Pulmonary artery endothelial cell (primary cell): ENCODE data around the gene DLG5. TPM values are rescaled to one million over a fixed set of nuclear protein-coding genes. Genes with fewer than 3 reads are reported as not detected.

Experiments
- DNase-seq: peaks from one replicate; pipeline ENCODE4 v3.0.0-alpha.2; 2011; ENCODE audit warnings: low read depth, low spot score
- total RNA-seq: library from RNA; depleted of rRNA; stranded (reverse); fragments of >200 nt; gene quantifications from 2 replicates; pipeline ENCODE4 v1.2.3, GENCODE V29; 2014

The DLG5 gene
- total RNA-seq, 1 donor from 2014 or later = 9.6 TPM

DNA sequence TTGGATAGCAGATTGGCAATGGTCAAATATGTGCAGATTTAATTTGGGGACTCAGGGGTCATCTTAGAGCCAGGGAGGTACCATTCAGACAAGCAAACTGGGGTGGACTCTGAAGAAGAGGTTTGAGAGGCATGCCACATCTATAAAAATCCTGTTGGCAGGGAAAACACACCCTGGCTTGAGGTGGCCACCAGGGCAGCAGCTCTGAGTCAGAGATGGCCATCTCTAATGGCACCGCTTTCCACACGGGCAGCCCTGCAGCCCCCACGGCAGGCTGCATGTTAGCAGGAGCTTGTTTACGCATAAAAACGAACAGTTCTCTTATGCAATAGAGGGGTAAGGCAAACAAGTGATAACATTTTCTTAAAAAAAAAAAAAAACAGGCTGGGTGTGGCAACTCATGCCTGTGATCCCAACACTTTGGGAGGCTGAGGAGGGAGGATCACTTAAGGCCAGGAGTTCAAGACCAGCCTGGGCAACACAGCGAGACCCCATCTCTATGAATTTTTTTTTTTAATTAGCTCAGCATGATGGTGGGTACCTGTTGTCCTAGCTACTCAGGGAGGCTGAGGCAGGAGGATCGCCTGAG is 14.9 kb downstream of the DLG5 start:
- no peak for DNase-seq

- DNase-seq = no peak
These were observed 15.9 kb downstream of the DLG5 start for GRCh38 chr10:77910524-77911145.

GRCh38 chr10:77909749-77910375 is 16.7 kb downstream of the DLG5 start:
- DNase-seq = no peak

DNA sequence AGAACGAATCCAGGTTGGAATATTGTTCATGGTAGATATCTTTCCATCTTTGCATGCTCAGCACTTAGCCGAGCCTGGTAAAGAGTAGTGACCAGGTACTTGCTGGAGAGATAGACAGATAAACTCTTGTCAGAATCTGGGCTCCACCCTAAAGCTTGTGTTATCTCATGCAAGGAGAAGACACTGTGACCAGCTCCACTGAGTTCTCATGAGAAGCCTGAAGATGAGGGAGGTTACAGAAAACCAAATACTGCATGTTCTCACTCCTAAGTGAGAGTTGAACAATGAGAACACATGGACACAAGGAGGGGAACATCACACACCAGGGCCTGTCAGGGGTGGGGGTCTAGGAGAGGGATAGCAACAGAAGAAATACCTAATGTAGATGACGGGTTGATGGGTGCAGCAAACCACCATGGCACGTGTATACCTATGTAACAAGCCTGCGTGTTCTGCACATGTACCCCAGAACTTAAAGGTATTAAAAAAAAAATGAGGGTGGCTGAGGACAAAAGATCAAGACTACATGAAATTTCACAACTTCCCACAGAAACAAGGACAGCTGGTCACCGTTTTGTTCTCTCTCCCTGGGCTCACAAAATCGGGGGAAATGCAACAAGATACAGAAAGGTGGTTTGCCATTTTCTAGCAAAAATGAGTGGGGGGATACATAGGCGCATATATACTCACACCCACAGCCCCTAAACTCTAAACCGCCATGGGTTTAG is 17.4 kb downstream of the DLG5 start:
- no peak for DNase-seq

DNA sequence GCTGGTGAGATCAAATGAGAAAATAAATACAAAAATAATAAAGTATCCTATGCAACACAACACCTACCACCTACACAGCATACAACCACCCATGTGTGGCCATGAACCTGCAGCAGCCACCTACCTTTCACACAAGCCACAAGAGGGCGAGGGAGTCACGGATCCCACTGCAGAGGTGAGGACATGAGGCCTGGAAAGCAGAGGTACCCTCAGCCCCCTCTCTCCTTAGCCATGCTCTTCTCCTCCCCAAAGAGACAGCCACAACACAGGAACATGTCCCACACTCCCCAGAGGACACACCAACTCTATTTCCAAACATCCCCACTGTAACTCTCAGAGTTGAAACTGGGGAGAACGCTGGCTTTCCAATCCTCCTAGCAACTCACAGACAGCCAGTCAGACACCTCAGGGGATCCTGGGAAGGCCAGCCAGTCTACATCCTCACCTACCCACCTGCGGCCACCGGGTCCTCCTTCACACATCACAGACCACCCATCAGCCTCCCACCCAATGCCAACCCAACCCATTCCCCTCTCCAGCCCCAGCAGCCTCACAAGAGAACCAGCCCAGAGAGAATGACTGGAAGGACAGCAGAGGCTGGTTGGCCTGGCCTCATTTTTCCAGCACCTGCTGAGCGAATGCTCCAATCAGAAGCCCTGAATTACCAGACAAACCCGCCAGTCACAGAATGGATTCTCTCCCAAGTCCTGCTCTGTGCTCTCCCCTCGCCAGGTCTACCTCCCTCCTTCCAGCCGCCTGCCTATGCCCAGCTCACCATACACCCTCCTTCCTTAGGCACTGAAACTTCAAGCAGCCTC is 18.4 kb downstream of the DLG5 start:
- no peak for DNase-seq

GRCh38 chr10:77907462-77907861 is 19.1 kb downstream of the DLG5 start:
- no peak for DNase-seq

DNA sequence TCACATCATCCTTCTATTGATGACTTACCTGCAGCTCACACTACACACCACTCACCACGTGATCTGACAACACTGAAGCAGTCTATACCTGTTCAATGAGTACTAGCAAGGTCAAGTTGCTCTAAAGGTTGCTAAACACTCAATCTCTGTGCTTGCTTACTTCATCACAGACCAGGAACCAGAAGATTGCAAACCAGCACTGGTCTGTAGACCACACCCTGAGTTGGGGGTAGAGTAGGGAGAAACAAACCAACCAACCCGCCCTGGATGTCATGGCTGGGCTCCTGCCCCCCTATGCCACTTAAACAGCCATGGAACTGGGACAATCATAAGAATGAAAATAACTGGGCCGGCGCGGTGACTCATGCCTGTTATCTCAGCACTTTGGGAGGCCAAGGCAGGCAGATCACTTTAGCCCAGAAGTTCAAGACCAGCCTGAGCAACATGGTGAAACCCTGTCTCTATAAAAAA is 19.6 kb downstream of the DLG5 start:
- DNase-seq = no peak

- no peak for DNase-seq
These were observed 20.8 kb downstream of the DLG5 start for GRCh38 chr10:77905781-77906180.

- no peak for DNase-seq
These were observed 21.3 kb downstream of the DLG5 start for GRCh38 chr10:77905086-77905748.

DNA sequence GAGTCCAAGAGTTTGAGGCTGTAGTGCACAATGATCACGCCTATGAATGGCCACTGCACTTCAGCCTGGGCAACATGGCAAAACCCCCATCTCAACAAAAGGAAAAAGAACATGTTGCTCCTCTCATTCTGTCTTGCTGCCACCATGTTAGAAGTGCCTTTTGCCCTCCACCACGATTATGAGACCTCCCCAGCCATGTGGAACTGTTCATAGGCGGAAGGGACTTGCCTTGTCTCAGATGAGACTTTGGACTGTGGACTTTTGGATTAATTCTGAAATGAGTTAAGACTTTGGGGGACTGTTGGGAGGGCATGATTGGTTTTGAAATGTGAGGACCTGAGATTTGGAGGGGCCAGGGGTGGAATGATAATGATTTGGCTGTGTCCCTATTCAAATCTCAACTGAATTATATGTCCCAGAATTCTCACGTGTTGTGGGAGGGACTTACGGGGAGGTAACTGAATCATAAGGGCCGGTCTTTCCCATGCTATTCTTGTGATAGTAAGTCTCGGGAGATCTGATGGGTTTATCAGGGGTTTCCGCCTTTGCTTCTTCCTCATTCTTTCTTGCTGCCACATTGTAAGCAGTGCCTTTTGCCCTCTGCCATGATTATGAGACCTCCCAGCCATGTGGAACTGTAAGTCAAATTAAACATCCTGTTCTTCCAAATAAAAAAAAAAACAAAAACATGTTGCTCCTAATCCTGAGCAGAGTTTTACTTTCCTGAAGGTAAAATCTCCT is 22.3 kb downstream of the DLG5 start:
- no peak for DNase-seq

DNA sequence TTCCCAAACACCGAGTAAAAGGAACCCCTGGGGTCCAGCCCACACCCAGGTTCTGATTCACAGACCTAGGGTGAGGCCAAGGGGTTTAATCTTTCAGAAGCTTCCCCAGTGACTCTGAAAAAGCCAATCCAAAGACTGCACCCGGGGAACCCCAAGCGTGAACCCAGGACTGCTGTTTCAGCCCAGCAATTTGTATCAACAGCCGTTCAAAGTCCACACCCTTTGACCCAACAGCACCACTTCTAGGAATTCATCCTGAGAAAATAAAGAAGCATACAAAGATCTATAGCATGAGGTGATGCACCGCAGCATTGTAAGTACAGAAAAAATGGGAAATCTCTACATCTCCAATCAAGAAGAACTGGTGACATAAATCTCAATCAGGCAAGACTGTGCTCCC is 24.4 kb downstream of the DLG5 start:
- DNase-seq = no peak

DNA sequence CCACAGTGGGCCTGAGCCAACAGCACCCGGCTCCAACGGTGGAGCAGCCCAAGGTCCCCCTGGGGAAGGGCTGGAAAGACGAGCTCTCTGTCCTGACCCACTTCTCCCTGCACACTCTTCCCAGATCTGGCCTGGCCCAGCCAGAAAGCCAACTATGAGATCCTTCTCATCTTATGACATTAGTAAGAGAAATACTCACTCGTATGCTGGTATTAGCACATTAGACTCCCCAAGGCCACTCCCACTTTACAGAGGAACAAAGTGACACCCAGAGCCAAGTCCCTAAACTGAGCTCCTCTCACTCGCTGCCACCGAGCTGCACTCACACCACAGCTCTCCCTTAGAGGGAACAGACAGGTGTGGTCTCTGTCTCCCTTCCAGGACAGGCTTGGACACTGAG is 24.8 kb downstream of the DLG5 start:
- DNase-seq = no peak

DNA sequence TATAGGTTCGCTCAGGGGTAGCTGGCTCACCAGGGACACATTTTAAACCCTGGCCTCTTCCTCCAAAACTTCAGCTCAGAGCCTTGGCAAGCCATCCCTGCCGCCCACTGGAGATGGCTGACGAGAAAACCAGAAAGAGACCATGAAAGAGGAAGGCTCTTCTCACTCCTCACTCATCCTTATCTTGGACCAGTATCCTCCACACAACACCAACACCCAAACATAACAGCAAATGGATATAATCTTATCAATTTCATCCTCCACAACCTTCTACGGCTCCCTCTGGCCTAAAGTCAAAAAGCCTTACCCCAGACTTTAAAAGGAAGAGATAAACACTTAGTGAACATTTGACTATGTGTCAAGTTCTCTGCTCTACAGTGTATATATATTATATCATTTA is 26.9 kb downstream of the DLG5 start:
- DNase-seq = no peak

DNA sequence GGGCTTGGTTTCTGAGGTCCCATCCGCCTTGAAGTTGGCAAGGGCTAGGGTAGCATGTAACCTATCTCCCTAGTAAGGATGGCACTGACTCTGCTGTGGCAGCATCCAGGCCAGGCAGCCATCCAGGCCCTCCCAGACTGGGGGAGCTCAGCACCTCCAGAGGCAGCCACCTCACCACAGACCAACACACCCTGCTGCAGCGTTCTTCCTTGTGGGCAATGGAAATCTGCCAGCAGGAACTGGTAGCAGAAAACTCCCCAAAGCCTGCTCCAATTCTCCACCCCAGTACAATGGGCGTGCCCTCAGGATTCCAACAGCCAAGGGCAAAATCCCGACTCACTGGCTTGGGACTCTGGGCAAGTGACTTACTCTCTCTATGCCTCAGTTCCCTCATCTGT is 27.5 kb downstream of the DLG5 start:
- no peak for DNase-seq

- DNase-seq = no peak
These were observed 28.1 kb downstream of the DLG5 start for GRCh38 chr10:77898323-77899079.

- no peak for DNase-seq
These were observed 30.5 kb downstream of the DLG5 start for GRCh38 chr10:77896058-77896457.

DNA sequence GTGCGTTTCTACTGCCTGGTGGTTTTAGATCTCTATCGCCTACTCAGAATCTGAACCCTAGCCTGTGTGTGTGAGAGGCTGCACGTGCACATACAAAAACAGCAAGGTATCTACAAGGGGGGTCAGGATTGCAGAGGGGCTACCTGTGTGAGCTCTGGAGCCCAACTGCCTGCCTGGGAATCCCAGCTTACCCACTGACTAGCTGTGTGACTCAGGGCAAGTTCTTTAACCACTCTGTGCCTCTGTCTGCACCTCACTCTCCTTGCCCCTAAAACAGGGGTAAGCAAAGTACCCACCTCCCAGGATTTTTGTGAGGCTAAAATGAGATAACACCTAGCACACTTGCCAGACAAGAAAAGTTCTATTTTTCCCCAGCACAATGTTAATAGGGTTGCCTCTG is 32.5 kb downstream of the DLG5 start:
- DNase-seq = no peak

DNA sequence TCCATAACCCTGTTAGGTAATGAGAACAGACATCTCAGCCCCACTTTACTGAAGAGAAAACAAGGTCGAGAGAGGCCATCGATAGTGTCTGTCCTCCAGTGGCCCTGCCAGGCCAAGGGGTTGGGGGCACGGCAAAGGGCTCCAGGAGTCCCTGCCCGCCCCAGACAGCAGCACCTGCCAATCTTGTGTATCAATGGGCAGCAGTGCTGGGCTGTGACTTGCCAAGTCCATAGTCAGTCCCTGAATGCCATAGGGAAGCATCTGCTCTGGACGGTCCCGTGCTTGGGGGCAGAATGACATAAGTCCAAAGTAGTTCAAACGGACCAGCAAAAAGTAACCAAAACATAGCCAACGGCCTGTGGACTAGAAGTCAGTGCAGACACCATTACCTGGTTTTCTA is 33.2 kb downstream of the DLG5 start:
- no peak for DNase-seq

DNA sequence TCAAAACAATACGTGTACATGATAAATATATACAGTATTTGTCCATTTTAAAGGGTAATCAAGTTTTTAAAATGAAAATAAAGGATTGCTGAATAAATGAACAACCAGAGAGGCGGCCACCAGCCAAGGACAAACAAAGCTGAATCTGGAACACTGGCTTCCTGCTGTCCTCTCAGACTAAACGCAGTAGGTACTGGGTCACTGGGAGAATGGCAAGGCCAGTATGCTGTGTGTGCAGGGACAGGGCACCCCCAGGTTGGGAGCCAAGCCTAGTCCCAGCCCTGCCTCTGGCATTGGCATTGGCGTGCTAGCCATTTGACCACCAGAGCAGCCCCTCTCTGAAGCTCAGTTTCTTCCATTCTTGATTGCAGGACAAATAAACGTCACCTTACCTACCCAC is 33.8 kb downstream of the DLG5 start:
- no peak for DNase-seq
